Ishikawa (cell line): ENCODE data around the gene C5AR2.
A peak's percentile ranks its signal among the peaks of the same experiment; 100 is the strongest.

Experiments
- CEBPB ChIP-seq: IDR thresholded peaks from 2 replicates; pipeline ENCODE4 v1.6.1; 2012
- CREB1 ChIP-seq: IDR thresholded peaks from 2 replicates; pipeline ENCODE4 v1.6.1; 2012; ENCODE audit warnings: low read depth
- EGR1 ChIP-seq: IDR thresholded peaks from 2 replicates; pipeline ENCODE4 v1.6.1; 2012
- EP300 ChIP-seq: IDR thresholded peaks from 2 replicates; pipeline ENCODE4 v1.6.1; 2012; ENCODE audit warnings: borderline replicate concordance
- FOXM1 ChIP-seq: IDR thresholded peaks from 2 replicates; pipeline ENCODE4 v1.6.1; 2012; ENCODE audit warnings: low read depth, borderline replicate concordance
- MAX ChIP-seq: IDR thresholded peaks from 2 replicates; pipeline ENCODE4 v1.6.1; 2012
- NFIC ChIP-seq: IDR thresholded peaks from 2 replicates; pipeline ENCODE4 v1.6.1; 2012
- RAD21 ChIP-seq: IDR thresholded peaks from 2 replicates; pipeline ENCODE4 v1.6.1; 2012; ENCODE audit warnings: low read depth
- REST ChIP-seq: IDR thresholded peaks from 2 replicates; pipeline ENCODE4 v1.6.1; 2012; ENCODE audit warnings: low read depth, mild to moderate bottlenecking
- TAF1 ChIP-seq: IDR thresholded peaks from 2 replicates; pipeline ENCODE4 v1.6.1; 2012; ENCODE audit warnings: low read depth, mild to moderate bottlenecking
- TCF12 ChIP-seq: IDR thresholded peaks from 2 replicates; pipeline ENCODE4 v1.6.1; 2012; ENCODE audit warnings: low read depth
- TEAD4 ChIP-seq: IDR thresholded peaks from 2 replicates; pipeline ENCODE4 v1.6.1; 2012
- USF1 ChIP-seq: IDR thresholded peaks from 2 replicates; pipeline ENCODE4 v1.6.1; 2012
- YY1 ChIP-seq: IDR thresholded peaks from 2 replicates; pipeline ENCODE4 v1.6.1; 2012; ENCODE audit warnings: low read depth
- ZBTB7A ChIP-seq: IDR thresholded peaks from 2 replicates; pipeline ENCODE4 v1.6.1; 2012; ENCODE audit warnings: low read depth

Gene C5AR2

GRCh38 chr19:47331931-47332547 lies at the start of gene C5AR2:
TSS of gene C5AR2 (plus strand) at chr19:47332175. CDS start at chr19:47340800, 8,625 bp downstream.
- TF ChIP-seq TEAD4, result no peak
- no peak for TF ChIP-seq NFIC
- no peak for TF ChIP-seq EGR1
- TF ChIP-seq REST, result no peak
- TF ChIP-seq TAF1, result no peak
- TF ChIP-seq ZBTB7A, result no peak
- TF ChIP-seq TCF12, result no peak
- no peak for TF ChIP-seq USF1
- no peak for TF ChIP-seq CREB1
- no peak for TF ChIP-seq RAD21
- TF ChIP-seq CEBPB, result no peak
- TF ChIP-seq EP300, result no peak
- no peak for TF ChIP-seq MAX
- TF ChIP-seq FOXM1, result no peak
- TF ChIP-seq YY1, result no peak

GRCh38 chr19:47283405-47284059 lies 48.4 kb upstream of the C5AR2 start:
- TF ChIP-seq ZBTB7A, result no peak
- no peak for TF ChIP-seq TAF1
- TF ChIP-seq REST, result no peak
- no peak for TF ChIP-seq FOXM1
- TF ChIP-seq YY1, result no peak
- no peak for TF ChIP-seq USF1
- no peak for TF ChIP-seq CEBPB
- no peak for TF ChIP-seq TEAD4
- no peak for TF ChIP-seq RAD21
- no peak for TF ChIP-seq MAX
- TF ChIP-seq EGR1, result no peak
- no peak for TF ChIP-seq TCF12
- no peak; the same call in 1 of the 2 replicates for TF ChIP-seq NFIC
- no peak for TF ChIP-seq CREB1
- TF ChIP-seq EP300, result no peak

- TF ChIP-seq MAX (no peak), RAD21 (peak; percentile 76), USF1 (no peak)
Measured at GRCh38 chr19:47284324-47284899, 47.6 kb upstream of the C5AR2 start.

GRCh38 chr19:47296036-47296435 lies 35.9 kb upstream of the C5AR2 start:
- TF ChIP-seq EP300 (no peak), FOXM1 (no peak), USF1 (no peak), TCF12 (no peak), CEBPB (no peak), REST (no peak), RAD21 (peak; percentile 97)
